Stimulated activated CD8-positive, alpha-beta memory T cell treated with anti-CD3 and anti-CD28 coated beads, Interleukin-7, amount 100 ng/mL, for 4 hours (primary cell): ENCODE measurements around the gene NIPA2.
"Not testable (repeated sequence)": the region's sequence is repeated elsewhere in the genome, so short reads cannot be mapped to it uniquely, and the experiment has no call there.

Experiments used
- DNase-seq, 2 donors: peaks; one replicate each; pipeline ENCODE4 v3.0.0-alpha.2; 2020; ENCODE audit warnings: low read depth in 2 of 2

The NIPA2 gene

DNA sequence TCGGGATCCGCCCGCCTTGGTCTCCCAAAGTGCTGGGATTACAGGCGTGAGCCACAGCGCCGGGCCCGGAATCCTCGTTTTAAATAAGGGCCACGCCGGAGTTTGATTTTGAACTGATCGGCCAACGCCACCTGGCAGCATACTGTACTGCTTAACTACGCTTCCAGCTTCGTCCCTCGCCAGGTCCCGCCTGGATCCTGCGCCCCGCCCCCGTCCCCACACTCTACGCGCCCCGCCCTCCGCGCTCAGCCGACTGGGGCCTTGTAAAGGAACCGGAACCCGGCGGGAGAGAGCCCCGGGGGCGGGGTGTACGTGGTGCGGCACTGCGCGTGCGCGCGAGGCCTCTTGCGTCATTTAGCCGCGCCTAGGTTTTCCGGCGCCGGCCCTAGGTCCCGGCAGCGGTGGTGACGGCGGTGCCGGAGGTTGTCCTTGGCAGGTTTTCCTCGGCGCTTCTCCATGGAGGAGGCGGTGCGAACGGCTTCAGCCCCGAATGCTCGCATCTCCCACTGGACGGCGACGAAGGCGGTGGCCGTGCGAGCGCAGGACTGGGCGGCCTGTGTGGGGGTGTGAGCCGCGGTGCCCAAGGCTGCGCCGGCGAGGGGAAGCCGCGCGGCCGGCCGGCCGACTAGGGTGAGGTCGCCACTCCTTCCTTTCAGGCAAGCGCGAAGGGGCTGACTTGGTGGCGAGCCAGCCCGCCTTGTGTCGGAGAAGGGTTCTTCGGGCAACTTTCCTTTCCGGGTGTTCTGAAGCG lies at the start of gene NIPA2:
NIPA2 (plus strand) TSS at position 375 of the 751 bp plus-strand sequence. CDS start 13,066 bp downstream, outside the sequence.
- DNase-seq, result peak; percentile 95 to 96

DNA sequence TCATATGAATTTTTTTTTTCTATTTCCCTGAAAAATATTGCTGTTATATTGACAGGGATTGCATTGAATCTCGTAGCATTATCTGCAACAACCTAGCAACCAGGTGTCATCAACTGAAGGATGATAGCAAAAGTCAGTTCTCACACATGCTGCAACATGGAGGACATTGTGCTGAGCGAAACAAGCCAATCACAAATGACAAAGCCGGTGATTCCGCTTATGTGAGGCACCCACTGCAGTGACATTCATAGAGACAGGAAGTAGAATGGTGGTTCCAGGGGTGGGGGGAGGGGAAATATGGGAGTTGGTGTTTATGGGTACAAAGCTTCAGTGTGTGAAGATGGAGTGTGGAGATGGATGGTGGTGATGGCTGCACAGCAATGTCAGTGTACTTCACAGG lies 44.4 kb upstream of the NIPA2 start:
- DNase-seq, result no peak

DNA sequence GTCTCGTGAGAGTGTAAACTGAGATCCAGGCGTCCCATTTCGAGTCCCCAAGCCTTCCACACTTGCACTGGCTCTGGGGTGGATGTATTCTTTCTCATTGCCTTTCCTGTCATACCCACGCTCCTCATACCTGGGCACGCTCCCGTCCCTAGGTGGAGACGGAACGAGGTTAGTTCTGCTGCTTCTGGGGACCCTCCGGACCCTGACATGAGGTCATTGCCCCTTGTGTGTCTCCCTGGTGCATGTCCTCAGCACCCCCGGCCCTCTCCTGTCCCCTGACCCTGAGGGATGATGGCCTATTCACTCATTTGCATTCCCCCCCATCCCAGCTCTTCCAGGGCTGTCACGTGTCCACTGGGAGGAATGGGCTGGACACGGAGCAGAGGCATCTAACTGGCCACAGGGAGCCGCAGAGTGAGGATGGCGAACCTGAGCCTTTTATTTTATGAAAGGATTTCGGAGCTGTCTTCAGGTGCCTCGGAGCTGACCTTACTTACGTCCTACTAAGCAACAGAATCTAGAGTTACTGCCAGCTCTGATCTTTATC lies 43.8 kb upstream of the NIPA2 start:
- no peak for DNase-seq

DNA sequence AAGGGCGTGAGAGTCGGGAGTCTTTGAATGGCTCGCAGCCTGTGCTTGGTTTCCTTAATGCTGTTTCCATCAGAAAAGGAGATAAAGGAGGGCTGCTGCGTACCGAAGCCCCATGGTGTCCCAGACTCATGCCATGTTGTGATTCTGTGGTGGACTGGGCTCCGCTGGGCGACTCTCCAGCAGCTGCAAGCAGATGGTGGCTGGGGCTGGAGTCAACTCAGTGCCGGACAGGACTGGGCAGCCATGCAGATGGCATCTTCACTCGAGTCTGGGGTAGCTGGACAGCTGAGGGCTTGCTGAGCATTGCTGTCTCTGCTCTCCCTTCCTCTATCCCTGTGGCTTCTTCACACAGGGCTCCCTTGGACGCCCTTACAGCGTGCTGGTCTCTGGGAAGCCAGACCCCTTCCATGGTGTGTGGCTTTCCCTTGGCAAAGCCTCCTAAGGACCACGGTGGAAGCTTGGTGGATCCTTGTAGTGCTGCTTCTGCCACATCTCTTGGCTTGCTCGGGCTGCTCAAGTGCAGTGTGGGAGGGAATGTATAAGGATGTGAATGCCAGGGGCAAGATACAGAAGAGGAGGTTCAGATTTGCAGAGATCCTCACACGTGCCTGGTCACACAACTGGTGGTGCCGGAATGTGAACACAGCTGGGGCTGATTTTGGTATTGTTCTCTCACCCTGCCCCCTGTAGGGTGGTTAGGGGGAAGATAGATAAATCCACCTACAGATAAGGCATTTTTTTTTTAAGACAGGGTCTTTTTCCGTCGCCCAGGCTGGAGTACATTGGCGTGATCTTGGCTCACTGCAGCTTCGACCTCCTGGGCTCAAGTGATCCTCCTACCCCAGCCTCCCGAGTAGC lies 43.0 kb upstream of the NIPA2 start:
- DNase-seq, result no peak

DNA sequence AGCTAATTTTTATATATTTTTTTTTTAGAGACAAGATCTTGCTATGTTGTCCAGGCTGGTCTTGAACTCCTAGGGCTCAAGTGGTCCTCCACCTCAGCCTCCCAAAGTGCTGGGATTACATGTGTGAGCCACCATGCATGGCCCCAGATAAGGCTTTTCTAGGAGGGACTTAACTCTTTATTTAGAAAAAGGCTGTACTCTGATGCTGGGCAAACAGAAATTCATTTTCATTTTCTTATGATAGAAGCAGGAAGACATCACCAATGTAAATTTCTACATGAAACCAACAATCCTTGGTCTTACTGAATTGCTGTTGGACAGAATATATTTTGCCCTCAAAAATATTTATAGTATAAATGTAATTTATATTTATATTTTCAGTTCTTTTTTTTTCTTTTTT lies 42.4 kb upstream of the NIPA2 start:
- no peak for DNase-seq

DNA sequence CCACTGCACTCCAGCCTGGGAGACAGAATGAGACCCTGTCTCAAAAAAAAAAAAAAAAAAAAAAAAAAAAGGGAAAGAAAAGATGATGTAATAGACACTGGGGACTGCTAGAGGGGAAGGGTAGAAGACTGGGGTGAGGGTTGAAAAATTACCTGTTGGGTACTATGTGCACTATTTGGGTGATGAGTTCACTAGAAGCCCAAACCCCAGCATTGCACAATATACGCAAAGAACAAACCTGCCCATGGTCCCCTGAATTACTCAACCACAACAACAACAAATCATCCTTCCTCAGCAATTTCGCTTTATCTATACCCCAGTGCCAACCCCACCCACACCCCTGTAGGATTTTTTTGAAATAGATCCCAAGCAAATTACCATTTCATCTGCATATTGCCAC lies 38.6 kb upstream of the NIPA2 start:
- no peak for DNase-seq

DNA sequence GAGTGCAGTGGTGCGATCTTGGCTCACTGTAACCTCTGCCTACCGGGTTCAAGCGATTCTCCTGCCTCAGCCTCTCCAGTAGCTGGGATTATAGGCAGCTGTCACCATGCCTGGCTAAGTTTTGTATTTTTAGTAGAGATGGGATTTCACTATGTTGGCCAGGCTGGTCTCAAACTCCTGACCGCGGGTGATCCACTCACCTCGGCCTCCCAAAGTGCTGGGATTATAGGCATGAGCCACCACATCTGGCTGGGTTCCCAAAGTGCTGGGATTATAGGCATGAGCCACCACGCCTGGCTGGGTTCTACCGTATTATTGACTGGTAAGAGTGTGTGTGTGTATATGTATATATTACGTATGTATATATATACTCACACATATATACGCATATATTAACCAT lies 35.5 kb upstream of the NIPA2 start:
- not testable (repeated sequence) for DNase-seq

DNA sequence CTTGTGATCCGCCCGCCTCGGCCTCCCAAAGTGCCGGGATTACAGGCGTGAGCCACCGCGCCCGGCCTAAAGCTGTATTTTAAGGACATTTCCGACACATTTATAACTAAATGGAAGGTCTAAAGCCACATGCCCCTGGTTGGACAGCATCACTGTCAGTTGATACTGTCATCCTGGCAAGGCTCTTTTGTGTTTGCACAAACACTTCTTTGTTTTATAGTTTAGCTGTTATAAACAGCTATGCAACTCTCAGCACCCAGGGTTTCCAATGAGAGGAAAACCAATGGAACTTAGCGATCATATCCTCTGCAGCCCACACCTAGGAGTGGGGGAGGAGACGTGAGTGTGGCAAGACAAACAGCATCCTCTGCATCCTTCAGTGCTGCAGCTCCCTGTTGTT lies 32.3 kb upstream of the NIPA2 start:
- DNase-seq, result no peak

DNA sequence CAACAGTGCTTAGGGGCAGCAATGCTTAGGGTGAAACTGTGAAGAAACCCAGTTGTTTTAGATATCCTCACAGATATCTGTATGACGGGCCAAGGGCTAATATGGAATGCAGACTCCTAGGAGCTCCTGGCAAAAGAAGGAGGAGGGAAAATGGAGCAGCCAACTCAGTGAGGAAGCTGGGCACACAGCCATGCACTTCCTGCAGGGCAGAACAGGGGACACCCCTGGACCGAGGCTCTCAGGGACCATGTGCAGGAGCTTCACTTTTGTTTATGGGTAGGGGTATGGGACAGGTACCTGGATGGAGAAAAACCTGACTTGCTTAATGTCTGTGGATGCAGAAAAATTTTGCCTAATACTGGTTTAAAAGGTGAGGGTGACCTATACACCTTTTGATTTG lies 31.8 kb upstream of the NIPA2 start:
- DNase-seq, result no peak

DNA sequence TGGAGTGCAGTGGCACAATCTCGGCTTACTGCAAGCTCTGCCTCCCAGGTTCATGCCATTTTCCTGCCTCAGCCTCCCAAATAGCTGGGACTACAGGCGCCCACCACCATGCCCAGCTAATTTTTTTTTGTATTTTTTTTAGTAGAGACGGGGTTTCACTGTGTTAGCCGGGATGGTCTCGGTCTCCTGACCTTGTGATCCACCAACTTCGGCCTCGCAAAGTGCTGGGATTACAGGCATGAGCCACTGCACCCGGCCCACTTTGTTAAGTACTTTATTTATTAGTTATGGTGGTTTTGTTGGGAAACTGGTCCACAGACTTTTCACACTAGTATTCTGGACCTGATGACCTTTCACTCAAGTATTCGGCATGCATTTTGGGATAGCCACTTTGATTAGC lies 30.6 kb upstream of the NIPA2 start:
- DNase-seq, result not testable (repeated sequence)

DNA sequence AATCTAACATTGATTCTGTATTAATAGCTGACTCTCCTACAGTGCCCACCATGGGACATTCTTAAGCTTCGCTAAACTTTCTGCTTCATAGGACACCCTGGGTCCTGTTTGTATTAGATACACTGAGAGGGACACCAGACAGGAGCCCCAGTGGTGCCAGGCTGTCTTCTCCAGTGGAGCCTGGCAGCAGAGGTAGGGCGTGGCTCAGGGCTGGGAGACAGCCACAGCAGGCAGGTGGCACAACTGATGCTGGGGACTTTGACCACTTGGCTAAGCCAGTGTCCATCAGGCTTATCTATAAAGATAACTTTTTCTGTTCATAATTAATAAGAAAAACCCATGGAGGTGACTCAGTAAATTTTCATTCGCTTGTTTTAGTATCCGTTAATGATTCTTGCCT lies 30.2 kb upstream of the NIPA2 start:
- no peak for DNase-seq

DNA sequence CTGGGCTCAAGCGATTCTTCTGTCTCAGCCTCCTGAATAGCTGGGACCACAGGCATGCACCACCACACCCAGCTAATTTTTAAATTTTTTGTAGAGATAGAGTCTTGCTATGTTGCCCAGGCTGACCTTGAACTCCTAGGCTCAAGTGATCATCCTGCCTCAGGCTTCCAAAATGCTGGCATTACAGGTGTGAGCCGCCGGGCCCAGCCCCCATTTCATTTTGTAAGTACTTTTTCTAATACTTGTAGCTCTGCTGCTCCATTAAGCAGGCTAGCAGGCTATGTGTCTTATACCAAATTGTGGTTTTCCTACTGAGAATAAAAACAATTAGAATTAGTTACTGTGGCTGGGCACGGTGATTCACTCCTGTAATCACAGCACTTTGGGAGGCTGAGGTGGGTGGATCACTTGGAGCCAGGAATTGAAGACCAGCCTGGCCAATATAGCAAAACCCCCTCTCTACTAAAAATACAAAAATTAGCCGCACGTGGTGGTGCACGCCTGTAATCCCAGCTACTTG lies 29.6 kb upstream of the NIPA2 start:
- no peak for DNase-seq

DNA sequence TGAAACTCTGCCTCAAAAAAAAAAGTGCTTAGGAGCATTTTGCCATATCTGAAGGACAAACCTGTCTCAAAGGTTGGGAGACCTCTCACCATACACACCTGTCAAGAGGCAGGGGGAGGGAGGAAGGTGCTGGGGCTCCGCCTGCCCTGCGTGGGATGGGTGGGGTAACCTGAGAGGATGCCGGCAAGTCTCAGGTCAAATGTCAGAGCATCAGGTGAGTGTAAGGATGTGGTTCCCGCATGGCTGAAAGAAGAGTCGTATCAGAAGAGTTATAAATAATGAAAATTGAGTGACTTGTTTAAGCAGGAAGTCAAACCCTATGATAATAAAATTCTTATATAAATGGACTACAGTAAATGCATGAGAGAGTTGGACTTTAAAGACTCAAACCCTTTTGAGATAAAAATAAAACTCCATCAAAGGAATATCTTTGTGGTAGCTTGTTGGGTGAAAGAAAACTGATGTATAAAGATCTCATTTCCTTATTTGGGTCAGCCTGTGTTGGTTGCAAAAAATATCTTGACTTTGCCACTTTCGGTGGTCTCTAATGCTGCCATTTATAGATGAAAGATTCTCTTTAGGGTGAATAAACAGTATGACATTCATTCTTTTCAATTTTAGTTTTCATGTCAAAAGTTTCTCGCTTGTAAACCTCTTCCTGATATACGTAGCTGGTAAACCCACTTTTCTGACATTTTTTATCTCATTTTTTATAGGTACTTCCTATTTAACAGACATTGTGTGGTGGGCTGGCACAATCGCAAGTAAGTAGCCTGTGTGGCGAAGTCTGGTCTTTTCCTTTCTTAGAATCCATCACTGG lies 28.2 kb upstream of the NIPA2 start:
- no peak for DNase-seq

DNA sequence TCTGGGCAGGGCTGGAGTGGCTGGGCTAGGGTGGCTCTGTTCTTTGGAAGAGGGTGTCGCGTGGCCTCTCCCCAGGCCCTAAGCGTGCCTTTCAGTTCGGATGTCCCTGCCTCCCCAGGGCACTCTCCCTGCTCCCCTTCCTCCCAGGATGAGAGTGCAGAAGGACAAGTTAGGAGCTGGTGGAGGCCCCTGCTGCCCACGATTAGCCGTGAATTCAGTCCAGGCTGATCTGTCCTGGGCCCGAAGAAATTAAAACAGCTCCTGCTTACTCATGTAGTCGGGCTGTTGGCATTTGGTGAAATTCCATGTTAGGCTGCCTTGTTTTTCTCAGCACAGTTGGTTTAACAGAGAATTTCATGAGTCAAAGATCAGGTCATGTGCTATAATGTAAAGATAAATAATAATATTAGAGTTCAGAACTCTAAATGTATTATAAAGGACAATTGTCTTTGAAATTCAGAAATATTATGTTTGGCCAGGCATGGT lies 27.6 kb upstream of the NIPA2 start:
- no peak for DNase-seq

DNA sequence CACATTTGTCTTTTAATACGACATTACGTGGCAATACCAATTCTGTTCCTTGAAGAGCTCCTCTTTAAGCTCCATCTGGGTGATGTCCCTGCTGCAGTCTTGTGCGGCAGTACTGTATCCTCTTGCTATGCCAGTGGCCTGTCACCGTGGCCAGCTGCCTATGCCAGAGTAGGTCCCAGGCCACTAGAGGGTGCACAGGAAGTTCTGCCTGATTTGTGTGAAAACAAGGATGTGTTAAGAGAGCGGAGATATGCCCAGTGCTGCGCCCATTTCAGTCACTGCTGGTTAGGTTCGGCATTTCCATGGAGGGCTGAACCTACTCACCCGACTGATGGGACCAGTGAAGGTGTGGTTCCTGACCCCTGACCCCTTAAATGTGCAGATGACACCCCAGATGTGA lies 26.8 kb upstream of the NIPA2 start:
- no peak for DNase-seq

DNA sequence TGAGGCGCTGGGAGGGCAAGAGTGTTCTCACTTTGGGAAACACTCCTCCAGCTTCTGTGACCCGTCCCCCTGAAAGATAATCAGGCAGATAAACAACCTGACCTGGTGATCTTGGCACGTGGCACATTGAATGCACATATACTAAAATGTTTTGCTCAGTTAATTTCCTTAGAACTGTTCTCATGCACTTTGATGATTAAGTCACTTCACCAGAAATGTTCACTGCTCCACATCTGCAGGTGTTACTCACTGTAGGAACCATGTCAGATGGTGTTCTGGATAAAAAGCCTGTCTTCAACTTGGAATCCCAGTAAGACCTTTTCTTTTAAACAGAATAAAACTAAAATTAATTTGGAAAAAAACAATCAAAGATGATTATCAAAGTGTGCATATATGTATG lies 24.6 kb upstream of the NIPA2 start:
- DNase-seq, result no peak

DNA sequence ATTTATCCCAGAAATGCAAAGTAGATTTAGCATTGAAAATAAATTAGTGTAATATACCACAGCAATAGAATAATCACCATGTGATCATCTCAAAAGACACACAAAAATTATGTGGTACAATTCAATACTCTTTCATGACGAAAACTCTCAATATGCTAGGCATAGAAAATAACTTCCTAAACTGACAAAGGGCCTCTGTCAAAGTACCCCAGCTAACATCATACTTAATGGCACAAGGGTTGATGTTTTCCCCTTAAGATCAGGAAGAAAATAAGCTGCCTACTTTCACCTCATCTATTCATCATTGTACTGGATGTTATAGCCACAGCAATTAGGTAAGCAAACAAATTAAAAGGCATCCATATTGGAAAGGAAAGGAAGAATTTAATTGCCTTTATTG lies 22.7 kb upstream of the NIPA2 start:
- no peak for DNase-seq

DNA sequence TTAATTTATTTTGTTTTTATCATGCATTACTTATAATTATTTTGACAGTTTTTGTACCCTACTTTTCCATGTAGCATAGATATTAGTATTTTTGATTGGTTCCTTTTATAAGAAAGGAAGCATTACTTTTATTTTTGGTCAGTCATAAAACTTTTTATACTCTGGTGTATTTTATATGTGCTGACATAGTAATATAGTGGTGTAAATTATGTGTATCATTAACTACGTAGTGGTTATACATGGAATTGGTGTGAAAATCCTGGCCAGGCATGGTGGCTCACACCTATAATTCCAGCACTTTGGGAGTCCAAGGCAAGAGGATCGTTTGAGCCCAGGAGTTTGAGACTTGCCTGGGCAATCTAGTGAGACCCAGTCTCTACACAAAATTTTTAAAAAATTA lies 18.8 kb upstream of the NIPA2 start:
- no peak for DNase-seq

DNA sequence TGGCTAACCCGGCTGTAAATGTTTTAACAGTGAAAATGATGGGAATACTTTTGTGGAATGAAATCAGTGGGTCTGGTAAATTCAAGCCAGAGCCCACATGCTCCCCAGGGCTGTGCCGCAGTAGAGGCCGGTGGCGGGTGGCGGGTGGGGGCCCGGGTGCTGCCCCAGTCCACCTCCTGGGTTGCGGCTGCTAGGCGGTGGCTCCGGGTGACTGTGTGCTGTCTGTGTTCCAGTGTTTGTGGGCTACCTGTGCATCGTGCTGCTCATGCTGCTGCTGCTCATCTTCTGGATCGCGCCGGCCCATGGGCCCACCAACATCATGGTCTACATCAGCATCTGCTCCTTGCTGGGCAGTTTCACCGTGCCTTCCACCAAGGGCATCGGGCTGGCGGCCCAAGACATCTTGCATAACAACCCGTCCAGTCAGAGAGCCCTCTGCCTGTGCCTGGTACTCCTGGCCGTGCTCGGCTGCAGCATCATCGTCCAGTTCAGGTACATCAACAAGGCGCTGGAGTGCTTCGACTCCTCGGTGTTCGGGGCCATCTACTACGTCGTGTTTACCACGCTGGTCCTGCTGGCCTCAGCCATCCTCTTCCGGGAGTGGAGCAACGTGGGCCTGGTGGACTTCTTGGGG lies 14.9 kb upstream of the NIPA2 start:
- no peak for DNase-seq

DNA sequence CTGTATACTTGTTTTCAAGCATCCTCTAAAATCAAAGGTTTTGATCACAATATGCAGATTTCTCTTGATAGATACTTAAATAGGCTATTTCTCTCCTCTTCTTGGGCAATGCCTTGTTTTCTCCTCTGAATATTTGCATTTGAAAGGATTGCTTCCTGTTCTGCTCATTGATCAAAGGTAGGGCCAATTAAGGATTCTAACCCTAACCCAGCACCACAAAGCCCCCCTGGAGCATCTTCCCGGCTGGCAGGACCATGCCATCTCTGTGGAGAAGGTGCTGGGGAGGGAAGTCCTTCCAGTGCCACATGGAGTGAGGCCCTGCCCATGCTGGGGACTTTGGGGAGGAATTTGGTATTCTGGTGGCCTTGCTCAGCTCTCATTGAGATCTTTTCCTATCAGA lies 11.3 kb upstream of the NIPA2 start:
- no peak for DNase-seq

DNA sequence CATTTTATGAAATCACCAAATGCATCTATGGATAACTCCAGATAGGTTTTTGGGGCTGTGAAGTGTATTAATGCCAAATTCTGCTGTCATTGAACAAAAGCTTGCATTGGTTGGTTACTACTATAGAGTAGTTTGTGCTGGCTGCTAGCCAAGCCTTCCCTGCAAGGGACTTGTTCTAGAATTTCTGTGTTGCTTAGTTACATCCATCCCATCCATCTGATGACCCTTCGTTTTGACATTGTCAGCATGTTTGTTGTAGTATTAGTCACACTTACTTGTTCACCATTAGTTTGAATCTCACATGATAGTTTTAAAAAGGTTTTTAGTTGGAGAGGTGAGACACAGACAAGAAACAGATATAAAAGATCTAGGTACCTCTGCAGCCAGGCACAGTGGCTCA lies 7.0 kb upstream of the NIPA2 start:
- no peak for DNase-seq
